Right atrium auricular region (tissue), 2 donors: ENCODE measurements around the gene GPR137C. TPM values are rescaled to one million over a fixed set of nuclear protein-coding genes. Genes with fewer than 3 reads are reported as not detected.

Source experiments
- DNase-seq: peaks from one replicate; pipeline ENCODE4 v3.0.0-alpha.2; 2019; ENCODE audit warnings: low spot score
- H3K27ac ChIP-seq, 2 donors: fragments of 200-600 bp; sonication (generic); 1 replicate in 1 of 2; 2 replicates in 1 of 2; pipeline ENCODE4 v1.5.1; 2016 to 2019
- H3K27me3 ChIP-seq, 2 donors: fragments of 200-600 bp; sonication (generic); one replicate each; pipeline versions ENCODE4 v1.5.1 to v1.6.0; 2017 to 2019
- H3K36me3 ChIP-seq: fragments of 200-600 bp; sonication (generic); one replicate; pipeline ENCODE4 v1.5.1; 2016
- H3K4me1 ChIP-seq, 2 donors: fragments of 200-600 bp; sonication (generic); one replicate each; pipeline versions ENCODE4 v1.5.1 to v1.6.0; 2017 to 2019
- H3K4me3 ChIP-seq, 2 donors: fragments of 200-600 bp; sonication (generic); 1 replicate in 1 of 2; 2 replicates in 1 of 2; pipeline ENCODE4 v1.5.1; 2017 to 2019; ENCODE audit warnings: mild to moderate bottlenecking in 1 of 2, moderate library complexity in 1 of 2
- H3K9me3 ChIP-seq, 2 donors: fragments of 200-600 bp; sonication (generic); one replicate each; pipeline ENCODE4 v1.5.1; 2019
- CTCF ChIP-seq, 2 donors: fragments of 200-600 bp; sonication (generic); IDR thresholded peaks; one replicate each; pipeline ENCODE4 v1.5.1; 2019; ENCODE audit warnings: antibody characterized with exemption in 2 of 2
- total RNA-seq, 2 donors: library from RNA; depleted of rRNA; stranded (reverse); fragments of >200 nt; gene quantifications; one replicate each; pipeline ENCODE4 v1.1.0, GENCODE V29; 2016

Gene GPR137C
- total RNA-seq, 2 donors from 2014 or later, result 0.85 to 0.98 TPM

GRCh38 chr14:52656905-52657304 lies 104.3 kb downstream of the GPR137C start:
- H3K36me3 ChIP-seq, result peaks cover 17% of the 10 kb centered on the region
- TF ChIP-seq CTCF (IDR thresholded peaks at IDR 0.05), result no peak
- no peaks in the 10 kb centered on the region for H3K27me3 ChIP-seq
- no peak for DNase-seq
- H3K4me1 ChIP-seq, result no peaks in the 10 kb centered on the region
- H3K4me3 ChIP-seq, result no peak overlapping the region
- no peak overlapping the region for H3K27ac ChIP-seq
- H3K9me3 ChIP-seq, result no peaks in the 10 kb centered on the region

GRCh38 chr14:52660325-52660724 lies 107.7 kb downstream of the GPR137C start:
- H3K36me3 ChIP-seq, result no peaks in the 10 kb centered on the region
- no peak overlapping the region for H3K27ac ChIP-seq
- no peak for DNase-seq
- no peaks in the 10 kb centered on the region for H3K27me3 ChIP-seq
- no peaks in the 10 kb centered on the region for H3K9me3 ChIP-seq
- no peak overlapping the region for H3K4me3 ChIP-seq
- H3K4me1 ChIP-seq, result no peaks in the 10 kb centered on the region
- no peak for TF ChIP-seq CTCF (IDR thresholded peaks at IDR 0.05)

DNA sequence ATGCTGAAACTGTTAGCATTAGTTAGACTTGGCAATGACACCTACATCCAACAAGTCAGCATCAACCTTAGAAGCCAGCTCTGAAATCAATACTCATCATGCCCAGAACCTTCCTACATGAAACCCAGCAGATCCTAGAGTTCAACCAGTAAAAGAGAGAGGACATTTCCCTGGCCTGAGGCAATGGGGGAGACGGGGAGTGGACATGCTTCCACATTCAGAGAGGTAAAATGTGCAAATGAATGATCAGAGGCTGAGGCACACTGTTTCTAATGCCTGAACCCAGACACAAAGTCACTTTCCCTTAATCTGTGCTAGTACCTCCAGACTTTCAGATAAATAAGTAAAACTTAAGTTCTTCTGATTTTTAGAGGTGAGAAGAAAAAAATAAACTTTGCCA lies 108.2 kb downstream of the GPR137C start:
- H3K4me1 ChIP-seq, result no peaks in the 10 kb centered on the region
- no peak overlapping the region for H3K4me3 ChIP-seq
- H3K27ac ChIP-seq, result no peak overlapping the region
- TF ChIP-seq CTCF (IDR thresholded peaks at IDR 0.05), result no peak
- no peak for DNase-seq
- H3K9me3 ChIP-seq, result no peaks in the 10 kb centered on the region
- H3K27me3 ChIP-seq, result no peaks in the 10 kb centered on the region
- H3K36me3 ChIP-seq, result no peaks in the 10 kb centered on the region

DNA sequence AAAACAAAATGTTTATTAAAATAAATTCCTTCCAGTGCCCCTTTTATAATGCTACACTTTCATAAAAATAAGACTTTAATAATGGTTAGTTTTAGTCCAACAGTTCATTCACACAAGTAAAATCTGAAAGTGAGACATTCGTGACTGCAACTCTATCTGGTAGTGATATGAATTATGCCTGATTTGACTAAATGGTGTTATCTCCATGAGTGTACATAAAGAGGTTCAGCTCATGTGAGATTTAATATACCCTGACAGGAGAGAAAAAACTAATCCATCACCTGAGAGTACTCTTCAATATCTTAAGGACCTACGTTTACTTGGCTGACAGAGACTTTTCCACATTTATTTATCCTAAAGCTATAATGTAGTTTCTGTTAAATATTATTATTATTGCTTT lies 108.7 kb downstream of the GPR137C start:
- Histone ChIP-seq H3K27me3 (no peaks in the 10 kb centered on the region), H3K36me3 (no peaks in the 10 kb centered on the region), H3K4me3 (no peak overlapping the region), H3K4me1 (no peaks in the 10 kb centered on the region), H3K27ac (no peak overlapping the region), H3K9me3 (no peaks in the 10 kb centered on the region)
- TF ChIP-seq CTCF (IDR thresholded peaks at IDR 0.05), result no peak
- DNase-seq, result no peak

- H3K4me3 ChIP-seq, result no peak overlapping the region
- no peak for DNase-seq
- H3K9me3 ChIP-seq, result no peaks in the 10 kb centered on the region
- H3K27me3 ChIP-seq, result no peaks in the 10 kb centered on the region
- no peak overlapping the region for H3K27ac ChIP-seq
- no peaks in the 10 kb centered on the region for H3K4me1 ChIP-seq
- TF ChIP-seq CTCF (IDR thresholded peaks at IDR 0.05), result no peak
- no peaks in the 10 kb centered on the region for H3K36me3 ChIP-seq
Measured at GRCh38 chr14:52663850-52664249, 111.2 kb downstream of the GPR137C start.

- TF ChIP-seq CTCF (IDR thresholded peaks at IDR 0.05), result no peak
- Histone ChIP-seq H3K36me3 (peaks cover 33% of the 10 kb centered on the region), H3K4me1 (no peaks in the 10 kb centered on the region), H3K27me3 (no peaks in the 10 kb centered on the region), H3K9me3 (no peaks in the 10 kb centered on the region), H3K4me3 (no peak overlapping the region), H3K27ac (no peak overlapping the region)
- no peak for DNase-seq
Measured at GRCh38 chr14:52678591-52678990, 126.0 kb downstream of the GPR137C start.
